SK-N-MC (cell line): ENCODE measurements around the gene BHLHA15.

Source experiments
- DNase-seq: peaks from one replicate; pipeline ENCODE4 v3.0.0-alpha.2; 2011; ENCODE audit warnings: low read depth, low spot score
- H3K27ac ChIP-seq: fragments of 200-600 bp; sonication (generic); 2 replicates; pipeline ENCODE4 v1.5.1; 2016; ENCODE audit warnings: mixed run types
- H3K36me3 ChIP-seq: fragments of 200-600 bp; sonication (generic); 2 replicates; pipeline ENCODE4 v1.6.1; 2017; ENCODE audit warnings: antibody characterized with exemption, low read length, mixed read lengths; ENCODE audit not compliant: insufficient read depth
- H3K4me3 ChIP-seq: fragments of 200-600 bp; sonication (generic); 2 replicates; pipeline ENCODE4 v1.5.1; 2016
- H3K9ac ChIP-seq: fragments of 200-600 bp; sonication (generic); 2 replicates; pipeline ENCODE4 v1.8.0; 2017; ENCODE audit warnings: mixed run types, mixed read lengths; ENCODE audit not compliant: insufficient read length
- H3K9me3 ChIP-seq: fragments of 200-600 bp; sonication (generic); 2 replicates; pipeline ENCODE4 v1.6.1; 2017; ENCODE audit warnings: low read depth, mild to moderate bottlenecking, antibody characterized with exemption, low read length, moderate library complexity, mixed read lengths
- EZH2 ChIP-seq: fragments of 200-600 bp; sonication (generic); IDR thresholded peaks from one replicate; pipeline ENCODE4 v1.6.1; 2017; ENCODE audit warnings: antibody characterized with exemption
- FOXP2 ChIP-seq: optimal IDR thresholded peaks from 2 replicates; pipeline ENCODE3; 2011; ENCODE audit warnings: mild to moderate bottlenecking, moderate library complexity; ENCODE audit not compliant: insufficient read depth; ENCODE audit errors: extremely low read length, control extremely low read depth
- POLR2AphosphoS5 ChIP-seq: IDR thresholded peaks from 2 replicates; pipeline ENCODE4 v1.6.1; 2012; ENCODE audit warnings: mild to moderate bottlenecking, low read depth, low read length, borderline replicate concordance

Gene BHLHA15

GRCh38 chr7:98168904-98169621 is 42.2 kb upstream of the BHLHA15 start:
- no peak overlapping the region for H3K9ac ChIP-seq
- no peak for DNase-seq
- no peak overlapping the region for H3K4me3 ChIP-seq
- H3K27ac ChIP-seq: no peak overlapping the region
- peaks cover 9% of the 10 kb centered on the region; the same call in 1 of the 2 replicates for H3K36me3 ChIP-seq
- TF ChIP-seq FOXP2: no peak
- no peak for TF ChIP-seq POLR2AphosphoS5
- TF ChIP-seq EZH2: no peak
- H3K9me3 ChIP-seq: no peaks in the 10 kb centered on the region

DNA sequence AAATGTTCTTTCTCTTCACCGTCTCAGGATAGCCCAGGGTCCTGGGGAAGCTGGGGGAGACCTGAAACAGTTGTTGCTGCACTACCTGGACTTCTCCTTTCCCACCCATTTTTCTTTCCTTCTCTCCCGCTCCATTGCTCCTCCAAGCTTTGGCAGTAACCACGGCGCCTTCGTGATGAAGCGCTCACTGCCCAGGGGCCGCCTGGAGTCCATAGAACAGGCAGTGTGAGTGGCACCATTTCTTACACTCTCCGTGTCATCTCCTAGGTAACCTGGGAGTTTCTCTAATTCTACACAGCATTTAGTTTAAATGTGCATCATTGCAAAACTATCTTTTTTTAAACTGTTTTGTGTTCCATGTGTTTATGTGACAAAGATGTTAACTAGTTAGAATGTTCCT is 40.3 kb upstream of the BHLHA15 start:
- no peak overlapping the region for H3K9ac ChIP-seq
- no peaks in the 10 kb centered on the region for H3K9me3 ChIP-seq
- no peak overlapping the region for H3K27ac ChIP-seq
- H3K4me3 ChIP-seq: no peak overlapping the region
- DNase-seq: no peak
- TF ChIP-seq POLR2AphosphoS5 (no peak), EZH2 (no peak), FOXP2 (no peak)
- peaks cover 9% of the 10 kb centered on the region; the same call in 1 of the 2 replicates for H3K36me3 ChIP-seq

- H3K9ac ChIP-seq: no peak overlapping the region
- H3K4me3 ChIP-seq: no peak overlapping the region
- DNase-seq: no peak
- no peak for TF ChIP-seq POLR2AphosphoS5
- TF ChIP-seq FOXP2: no peak
- no peak for TF ChIP-seq EZH2
- H3K27ac ChIP-seq: no peak overlapping the region
- H3K9me3 ChIP-seq: no peaks in the 10 kb centered on the region
- peaks cover 9% of the 10 kb centered on the region; the same call in 1 of the 2 replicates for H3K36me3 ChIP-seq
Measured at GRCh38 chr7:98171449-98171848, 39.8 kb upstream of the BHLHA15 start.

DNA sequence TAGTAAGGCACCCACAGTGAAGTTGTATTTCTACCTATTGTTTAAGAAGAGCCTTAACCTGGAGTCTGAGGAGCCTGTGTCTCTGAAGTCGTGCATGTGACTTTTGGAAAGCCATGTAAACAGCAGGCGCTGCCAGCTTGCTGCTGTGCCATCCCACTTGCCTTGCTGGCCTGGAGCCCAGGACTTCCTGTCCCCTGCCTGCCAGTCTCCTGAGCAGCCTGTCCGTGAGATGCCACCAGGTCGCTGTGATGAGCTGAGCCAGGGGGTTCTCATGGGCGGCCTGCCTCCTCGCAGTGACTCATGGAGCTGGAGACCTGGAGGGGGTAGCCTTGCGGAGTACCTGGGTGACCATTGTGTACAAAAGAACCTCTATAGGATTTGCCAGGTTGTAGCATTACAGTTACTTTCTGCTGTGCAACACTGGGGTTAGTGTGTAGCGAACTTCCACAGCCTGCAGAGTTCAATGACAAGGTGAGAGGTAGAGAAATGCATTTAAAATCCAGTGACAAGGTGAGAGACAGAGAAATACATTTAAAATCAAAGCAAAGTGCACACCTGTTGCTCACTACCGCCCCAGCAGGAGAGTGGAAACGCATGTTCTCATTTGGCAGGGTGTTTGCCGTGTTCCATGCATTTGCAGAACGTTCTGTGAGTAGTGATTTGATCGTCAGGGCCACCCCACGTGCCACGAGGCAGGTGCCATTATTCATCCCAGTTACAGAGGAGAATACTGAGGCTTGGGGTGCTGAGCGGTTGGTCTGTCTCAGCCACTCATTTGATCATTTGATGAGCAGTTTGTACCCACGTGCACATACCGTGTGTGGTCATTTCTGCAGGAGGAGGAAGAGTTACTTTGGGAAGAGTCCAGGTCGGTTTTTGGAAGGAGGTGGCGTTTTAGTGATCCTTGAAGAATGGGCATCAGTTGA is 36.6 kb upstream of the BHLHA15 start:
- DNase-seq: no peak

GRCh38 chr7:98175260-98175940 is 35.8 kb upstream of the BHLHA15 start:
- no peak for DNase-seq
- TF ChIP-seq EZH2: no peak
- no peak overlapping the region for H3K27ac ChIP-seq
- no peak overlapping the region for H3K4me3 ChIP-seq
- H3K9me3 ChIP-seq: no peaks in the 10 kb centered on the region
- no peak overlapping the region for H3K9ac ChIP-seq
- peaks cover 9% of the 10 kb centered on the region; the same call in 1 of the 2 replicates for H3K36me3 ChIP-seq

More for the DNA sequence above, 36.6 kb upstream of the BHLHA15 start:
- H3K36me3 ChIP-seq: peaks cover 9% of the 10 kb centered on the region; the same call in 1 of the 2 replicates
- no peaks in the 10 kb centered on the region for H3K9me3 ChIP-seq
- no peak overlapping the region for H3K27ac ChIP-seq
- TF ChIP-seq EZH2: no peak
- no peak for TF ChIP-seq FOXP2
- TF ChIP-seq POLR2AphosphoS5: no peak
- no peak overlapping the region for H3K4me3 ChIP-seq
- no peak overlapping the region for H3K9ac ChIP-seq

DNA sequence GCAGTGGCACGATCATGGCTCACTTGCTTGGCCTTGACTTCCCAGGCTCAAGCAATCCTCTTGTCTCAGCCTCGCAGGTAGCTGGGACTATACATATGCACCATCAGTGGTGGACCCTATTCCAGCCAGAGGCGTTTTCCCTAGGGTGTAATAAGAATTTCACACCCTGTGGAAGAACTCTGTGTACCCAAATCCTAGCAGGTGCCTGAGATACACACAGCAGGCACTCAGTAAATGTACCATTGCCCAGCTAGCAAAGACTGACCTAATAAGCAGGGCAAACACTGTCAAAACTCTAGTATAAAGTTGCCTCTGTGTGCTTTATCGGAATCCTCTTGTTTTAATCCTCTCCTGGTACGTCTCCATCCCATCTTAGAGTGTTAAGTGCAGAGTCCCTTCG is 33.7 kb upstream of the BHLHA15 start:
- no peak for TF ChIP-seq EZH2
- TF ChIP-seq POLR2AphosphoS5: no peak
- TF ChIP-seq FOXP2: no peak
- no peak for DNase-seq
- no peak overlapping the region for H3K9ac ChIP-seq
- no peak overlapping the region for H3K4me3 ChIP-seq
- no peaks in the 10 kb centered on the region; the same call in 1 of the 2 replicates for H3K36me3 ChIP-seq
- H3K27ac ChIP-seq: no peak overlapping the region
- H3K9me3 ChIP-seq: no peaks in the 10 kb centered on the region

DNA sequence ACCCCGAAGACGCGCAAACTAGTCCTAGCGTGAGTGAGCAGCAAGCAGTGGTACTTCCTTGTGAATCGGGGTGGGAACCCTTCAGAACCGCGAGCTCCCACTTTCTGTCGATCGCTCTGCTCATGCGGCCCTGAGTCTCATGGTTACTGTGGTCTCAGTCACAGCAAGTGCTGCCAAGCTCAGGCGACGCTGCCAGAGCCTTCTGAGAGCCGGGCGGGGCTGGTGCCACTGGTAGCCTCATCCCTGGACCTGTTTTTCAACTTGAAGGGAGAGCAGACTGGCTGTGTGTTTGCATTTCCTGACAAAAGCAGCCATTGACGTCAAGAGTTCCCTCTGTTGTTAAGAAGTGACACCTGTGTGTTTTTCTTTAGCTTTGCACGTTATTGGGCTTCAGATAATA is 32.9 kb upstream of the BHLHA15 start:
- no peak overlapping the region for H3K27ac ChIP-seq
- no peak for TF ChIP-seq POLR2AphosphoS5
- no peak for TF ChIP-seq FOXP2
- TF ChIP-seq EZH2: no peak
- DNase-seq: no peak
- no peak overlapping the region for H3K9ac ChIP-seq
- no peak overlapping the region for H3K4me3 ChIP-seq
- H3K36me3 ChIP-seq: no peaks in the 10 kb centered on the region; the same call in 1 of the 2 replicates
- no peaks in the 10 kb centered on the region for H3K9me3 ChIP-seq

DNA sequence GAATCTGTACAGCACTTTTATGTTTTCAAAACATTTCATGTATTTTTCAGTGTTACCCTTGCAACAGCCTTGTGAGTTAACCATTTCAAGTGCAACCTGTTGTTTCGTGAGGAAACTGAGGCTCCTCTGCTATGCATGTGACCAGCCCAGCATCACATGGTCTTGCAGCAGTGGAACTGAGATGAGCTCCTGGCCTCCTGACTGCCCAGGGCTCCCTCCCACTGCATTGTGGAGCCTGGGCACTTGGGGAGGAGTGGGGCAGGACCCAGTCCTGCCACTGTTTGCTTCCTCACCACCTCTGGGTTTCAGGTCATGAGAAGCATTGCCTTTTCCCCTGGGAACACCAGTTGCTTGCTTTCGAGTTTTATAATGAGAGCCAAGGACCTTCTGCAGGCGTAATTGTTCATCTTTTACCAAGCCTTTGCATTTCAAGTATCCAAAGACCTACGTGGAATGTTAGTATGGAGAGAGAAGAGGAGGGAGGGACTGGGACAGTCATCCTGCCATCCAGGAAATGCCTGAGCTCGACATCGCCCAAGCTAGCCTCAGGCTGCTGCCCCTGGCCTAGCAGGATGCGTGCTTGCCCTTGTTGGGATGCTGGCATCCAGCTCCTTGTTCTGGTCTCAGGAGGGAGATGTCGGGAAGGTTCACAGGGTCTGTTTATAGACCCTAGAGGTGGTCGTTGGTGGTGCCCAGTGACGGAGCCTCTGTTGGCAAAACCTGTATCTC is 32.3 kb upstream of the BHLHA15 start:
- Histone ChIP-seq H3K9me3 (no peaks in the 10 kb centered on the region), H3K4me3 (no peak overlapping the region), H3K27ac (no peak overlapping the region), H3K9ac (no peak overlapping the region), H3K36me3 (no peaks in the 10 kb centered on the region; the same call in 1 of the 2 replicates)
- TF ChIP-seq EZH2 (no peak), POLR2AphosphoS5 (no peak), FOXP2 (no peak)
- DNase-seq: no peak
